ENCODE data around the gene SNX25.
"Not testable (repeated sequence)": the region's sequence is repeated elsewhere in the genome, so short reads cannot be mapped to it uniquely, and the experiment has no call there.

The SNX25 gene

GRCh38 chr4:185192059-185192458 is 17.3 kb upstream of the SNX25 start:
- no peaks in the 10 kb centered on the region for H3K27me3 ChIP-seq (ENCODE audit: control insufficient read depth, insufficient read depth, low read length)
- no peaks in the 10 kb centered on the region for H3K9me3 ChIP-seq (ENCODE audit: control insufficient read depth, insufficient read depth, low read depth, low read length)
- no peak overlapping the region for H3K4me3 ChIP-seq (ENCODE audit: low read depth, low read length)
- H3K9ac ChIP-seq (ENCODE audit: low read length), result no peak overlapping the region
- no peak overlapping the region for H3K27ac ChIP-seq (ENCODE audit: low read depth, low read length)
- H3K4me1 ChIP-seq (ENCODE audit: control insufficient read depth, insufficient read depth, low read length), result 0 out of 2 replicates have a peak, but pooled peaks cover 5% of the 10 kb centered on the region
- H3K36me3 ChIP-seq (ENCODE audit: control insufficient read depth, insufficient read depth, low read length), result peaks cover 23% of the 10 kb centered on the region

- 0 out of 2 replicates have a peak, but pooled peaks cover 5% of the 10 kb centered on the region for H3K4me1 ChIP-seq (ENCODE audit: control insufficient read depth, insufficient read depth, low read length)
- H3K9ac ChIP-seq (ENCODE audit: low read length), result no peak overlapping the region
- peaks cover 8% of the 10 kb centered on the region for H3K36me3 ChIP-seq (ENCODE audit: control insufficient read depth, insufficient read depth, low read length)
- H3K27ac ChIP-seq (ENCODE audit: low read depth, low read length), result no peak overlapping the region
- no peak overlapping the region for H3K4me3 ChIP-seq (ENCODE audit: low read depth, low read length)
- no peaks in the 10 kb centered on the region for H3K9me3 ChIP-seq (ENCODE audit: control insufficient read depth, insufficient read depth, low read depth, low read length)
- no peaks in the 10 kb centered on the region for H3K27me3 ChIP-seq (ENCODE audit: control insufficient read depth, insufficient read depth, low read length)
Measured at GRCh38 chr4:185194924-185195888, 14.2 kb upstream of the SNX25 start.

GRCh38 chr4:185196437-185196836 is 13.0 kb upstream of the SNX25 start:
- Histone ChIP-seq H3K9me3 (ENCODE audit: control insufficient read depth, insufficient read depth, low read depth, low read length) (no peaks in the 10 kb centered on the region), H3K27ac (ENCODE audit: low read depth, low read length) (no peak overlapping the region), H3K27me3 (ENCODE audit: control insufficient read depth, insufficient read depth, low read length) (no peaks in the 10 kb centered on the region), H3K36me3 (ENCODE audit: control insufficient read depth, insufficient read depth, low read length) (no peaks in the 10 kb centered on the region; the same call in 1 of the 2 replicates), H3K9ac (ENCODE audit: low read length) (no peak overlapping the region), H3K4me3 (ENCODE audit: low read depth, low read length) (no peak overlapping the region), H3K4me1 (ENCODE audit: control insufficient read depth, insufficient read depth, low read length) (peaks cover 8% of the 10 kb centered on the region)

- H3K9me3 ChIP-seq (ENCODE audit: control insufficient read depth, insufficient read depth, low read depth, low read length); H3K9ac ChIP-seq (ENCODE audit: low read length); H3K36me3 ChIP-seq (ENCODE audit: control insufficient read depth, insufficient read depth, low read length); H3K27me3 ChIP-seq (ENCODE audit: control insufficient read depth, insufficient read depth, low read length); H3K27ac ChIP-seq (ENCODE audit: low read depth, low read length); H3K4me3 ChIP-seq (ENCODE audit: low read depth, low read length): not testable (repeated sequence)
- peaks cover 17% of the 10 kb centered on the region for H3K4me1 ChIP-seq (ENCODE audit: control insufficient read depth, insufficient read depth, low read length)
Measured at GRCh38 chr4:185198189-185198588, 11.2 kb upstream of the SNX25 start.

GRCh38 chr4:185201977-185202962 is 7.1 kb upstream of the SNX25 start:
- Histone ChIP-seq H3K9ac (ENCODE audit: low read length) (peak overlapping the region; percentile 35), H3K4me1 (ENCODE audit: control insufficient read depth, insufficient read depth, low read length) (peaks cover 22% of the 10 kb centered on the region), H3K27me3 (ENCODE audit: control insufficient read depth, insufficient read depth, low read length) (no peaks in the 10 kb centered on the region), H3K36me3 (ENCODE audit: control insufficient read depth, insufficient read depth, low read length) (no peaks in the 10 kb centered on the region; the same call in 1 of the 2 replicates), H3K4me3 (ENCODE audit: low read depth, low read length) (peak overlapping the region; percentile 70), H3K27ac (ENCODE audit: low read depth, low read length) (peak overlapping the region; percentile 60; the same call in 1 of the 2 replicates), H3K9me3 (ENCODE audit: control insufficient read depth, insufficient read depth, low read depth, low read length) (no peaks in the 10 kb centered on the region)

- peaks cover under 1% of the 10 kb centered on the region; the same call in 1 of the 2 replicates for H3K27me3 ChIP-seq (ENCODE audit: control insufficient read depth, insufficient read depth, low read length)
- peaks cover 22% of the 10 kb centered on the region for H3K4me1 ChIP-seq (ENCODE audit: control insufficient read depth, insufficient read depth, low read length)
- H3K27ac ChIP-seq (ENCODE audit: low read depth, low read length), result peak overlapping the region; percentile 73; the same call in 1 of the 2 replicates
- peak overlapping the region; percentile 70 for H3K4me3 ChIP-seq (ENCODE audit: low read depth, low read length)
- peak overlapping the region; percentile 68 for H3K9ac ChIP-seq (ENCODE audit: low read length)
- H3K36me3 ChIP-seq (ENCODE audit: control insufficient read depth, insufficient read depth, low read length), result no peaks in the 10 kb centered on the region; the same call in 1 of the 2 replicates
- no peaks in the 10 kb centered on the region for H3K9me3 ChIP-seq (ENCODE audit: control insufficient read depth, insufficient read depth, low read depth, low read length)
Measured at GRCh38 chr4:185202984-185203485, 6.4 kb upstream of the SNX25 start.

GRCh38 chr4:185203486-185204237 is 5.7 kb upstream of the SNX25 start, which contains the start of gene CFAP97:
CFAP97 (minus strand) TSS chr4:185204000; CDS start chr4:185191196, 12,804 bp downstream.
- H3K4me3 ChIP-seq (ENCODE audit: low read depth, low read length), result peak within 1 kb of the TSS; percentile 70
- H3K4me1 ChIP-seq (ENCODE audit: control insufficient read depth, insufficient read depth, low read length), result peaks cover 23% of the 10 kb centered on the region
- no peaks in the 10 kb centered on the region; the same call in 1 of the 2 replicates for H3K36me3 ChIP-seq (ENCODE audit: control insufficient read depth, insufficient read depth, low read length)
- H3K9ac ChIP-seq (ENCODE audit: low read length), result peak within 1 kb of the TSS; percentile 68
- peaks cover 5% of the 10 kb centered on the region for H3K27me3 ChIP-seq (ENCODE audit: control insufficient read depth, insufficient read depth, low read length)
- peak within 1 kb of the TSS; percentile 73; the same call in 1 of the 2 replicates for H3K27ac ChIP-seq (ENCODE audit: low read depth, low read length)
- H3K9me3 ChIP-seq (ENCODE audit: control insufficient read depth, insufficient read depth, low read depth, low read length), result no peaks in the 10 kb centered on the region

- H3K4me3 ChIP-seq (ENCODE audit: low read depth, low read length), result peak overlapping the region; percentile 70
- H3K36me3 ChIP-seq (ENCODE audit: control insufficient read depth, insufficient read depth, low read length), result no peaks in the 10 kb centered on the region; the same call in 1 of the 2 replicates
- peaks cover 28% of the 10 kb centered on the region for H3K4me1 ChIP-seq (ENCODE audit: control insufficient read depth, insufficient read depth, low read length)
- H3K9me3 ChIP-seq (ENCODE audit: control insufficient read depth, insufficient read depth, low read depth, low read length), result no peaks in the 10 kb centered on the region
- peak overlapping the region; percentile 68 for H3K9ac ChIP-seq (ENCODE audit: low read length)
- H3K27me3 ChIP-seq (ENCODE audit: control insufficient read depth, insufficient read depth, low read length), result peaks cover 10% of the 10 kb centered on the region
- no peak overlapping the region for H3K27ac ChIP-seq (ENCODE audit: low read depth, low read length)
Measured at GRCh38 chr4:185204238-185204910, 5.0 kb upstream of the SNX25 start.

- not testable (repeated sequence) for H3K27ac ChIP-seq (ENCODE audit: low read depth, low read length); H3K36me3 ChIP-seq (ENCODE audit: control insufficient read depth, insufficient read depth, low read length); H3K9me3 ChIP-seq (ENCODE audit: control insufficient read depth, insufficient read depth, low read depth, low read length); H3K4me3 ChIP-seq (ENCODE audit: low read depth, low read length); H3K9ac ChIP-seq (ENCODE audit: low read length)
- H3K27me3 ChIP-seq (ENCODE audit: control insufficient read depth, insufficient read depth, low read length), result peaks cover 10% of the 10 kb centered on the region
- H3K4me1 ChIP-seq (ENCODE audit: control insufficient read depth, insufficient read depth, low read length), result peaks cover 28% of the 10 kb centered on the region
Measured at GRCh38 chr4:185205073-185205472, 4.3 kb upstream of the SNX25 start.
